HepG2 (cell line): Measurements from ENCODE around the gene SIGLEC10. TPM values are rescaled to one million over a fixed set of nuclear protein-coding genes. Genes with fewer than 3 reads are reported as not detected.

Experiments
- GPN1 ChIP-seq: sonication (generic); formaldehyde crosslinking; IDR thresholded peaks from 2 replicates; pipeline ENCODE4 v1.5.1; 2020; ENCODE audit warnings: missing genetic modification reagents, borderline replicate concordance
- HCFC1 ChIP-seq: fragments of 150-350 bp; IDR thresholded peaks from 2 replicates; pipeline ENCODE4 v1.6.1; 2014; ENCODE audit warnings: low read depth, low read length
- HIVEP1 ChIP-seq: sonication (generic); formaldehyde crosslinking; IDR thresholded peaks from 2 replicates; pipeline ENCODE4 v1.4.0; 2020; ENCODE audit warnings: mild to moderate bottlenecking, missing genetic modification reagents
- RERE ChIP-seq: IDR thresholded peaks from 2 replicates; pipeline ENCODE4 v1.6.1; 2016; ENCODE audit warnings: low read depth, missing genetic modification reagents, missing compliant biosample characterization
- RXRA ChIP-seq: sonication (generic); formaldehyde crosslinking; IDR thresholded peaks from 2 replicates; pipeline ENCODE4 v1.5.1; 2020; ENCODE audit warnings: missing genetic modification reagents
- TCF12 ChIP-seq, 2 experiments: fragments of 450-650 bp in 1 of 2; sonication (generic) in 1 of 2; formaldehyde crosslinking in 1 of 2; IDR thresholded peaks; 2 replicates each; pipeline versions ENCODE4 v1.6.1 to v1.8.0; 2017 to 2022; ENCODE audit warnings: antibody characterized with exemption in 1 of 2, mild to moderate bottlenecking in 1 of 2, missing genetic modification reagents in 1 of 2, moderate library complexity in 1 of 2
- TRAFD1 ChIP-seq: sonication (generic); formaldehyde crosslinking; IDR thresholded peaks from 2 replicates; pipeline ENCODE4 v1.5.1; 2020; ENCODE audit warnings: missing genetic modification reagents, mild to moderate bottlenecking, borderline replicate concordance
- TRIM24 ChIP-seq: sonication (generic); formaldehyde crosslinking; IDR thresholded peaks from 2 replicates; pipeline ENCODE4 v1.8.0; 2022; ENCODE audit warnings: mild to moderate bottlenecking, missing genetic modification reagents
- ZFAT ChIP-seq: sonication (generic); formaldehyde crosslinking; conservative IDR thresholded peaks from 2 replicates; pipeline ENCODE4 v1.8.1; 2023; ENCODE audit warnings: missing genetic modification reagents, inconsistent platforms
- ZNF12 ChIP-seq: sonication (generic); formaldehyde crosslinking; IDR thresholded peaks from 2 replicates; pipeline ENCODE4 v1.5.0; 2020; ENCODE audit warnings: missing genetic modification reagents
- ZNF160 ChIP-seq: sonication (generic); formaldehyde crosslinking; IDR thresholded peaks from 2 replicates; pipeline ENCODE4 v1.8.0; 2022; ENCODE audit warnings: mild to moderate bottlenecking, inconsistent platforms, missing genetic modification reagents
- ZNF34 ChIP-seq: sonication (generic); formaldehyde crosslinking; IDR thresholded peaks from 2 replicates; pipeline ENCODE4 v1.4.0; 2020; ENCODE audit warnings: mild to moderate bottlenecking, missing genetic modification reagents, borderline replicate concordance
- ZNF687 ChIP-seq: sonication (generic); formaldehyde crosslinking; IDR thresholded peaks from 2 replicates; pipeline ENCODE4 v1.5.1; 2020; ENCODE audit warnings: mild to moderate bottlenecking, missing genetic modification reagents, moderate library complexity
- ZNF724P ChIP-seq: sonication (generic); formaldehyde crosslinking; IDR thresholded peaks from 2 replicates; pipeline ENCODE4 v1.8.0; 2022; ENCODE audit warnings: missing genetic modification reagents, borderline replicate concordance
- ZNF740 ChIP-seq: sonication (generic); formaldehyde crosslinking; IDR thresholded peaks from 2 replicates; pipeline ENCODE4 v1.4.0; 2020; ENCODE audit warnings: missing genetic modification reagents
- ZNF761 ChIP-seq: sonication (generic); formaldehyde crosslinking; conservative IDR thresholded peaks from 2 replicates; pipeline ENCODE4 v1.4.0; 2020; ENCODE audit warnings: mild to moderate bottlenecking, missing genetic modification reagents
- ZNF879 ChIP-seq: sonication (generic); formaldehyde crosslinking; IDR thresholded peaks from 2 replicates; pipeline ENCODE4 v1.8.1; 2023; ENCODE audit warnings: missing genetic modification reagents
- polyA plus RNA-seq, 8 experiments: library from polyadenylated mRNA; depleted of rRNA in 3 of 8; stranded (reverse) in 7 of 8; unstranded in 1 of 8; fragments of >200 nt; fragmentation: Illumina TruSeq in 4 of 8; extraction: Trizol in 4 of 8; gene quantifications; 2 replicates each; pipeline versions ENCODE4 v1.2.1 to v1.2.3, GENCODE V29; 2011 to 2016; ENCODE audit warnings: low read depth in 4 of 8, missing spikeins in 1 of 8, mixed read lengths in 1 of 8; ENCODE audit not compliant: insufficient read depth in 1 of 8
- total RNA-seq, 5 experiments: library from RNA; depleted of rRNA; stranded (reverse); fragments of >200 nt; fragmentation: Illumina TruSeq; extraction: Trizol; gene quantifications; 2 replicates each; pipeline ENCODE4 v1.2.3, GENCODE V29; 2016; ENCODE audit warnings: low read depth in 1 of 5

SIGLEC10 gene
- total and polyA plus RNA-seq, 2 of the 13 experiments (the other 11 are each of a cell fraction or from before 2014, with no cell fraction given), result not detected

- TF ChIP-seq ZNF687 (CRISPR knock-in tag) (peak; percentile 92), RERE (CRISPR knock-in tag) (no peak), ZNF879 (CRISPR knock-in tag) (no peak), ZNF34 (CRISPR knock-in tag) (no peak), GPN1 (CRISPR knock-in tag) (no peak), HCFC1 (no peak), HIVEP1 (CRISPR knock-in tag) (no peak), ZNF160 (CRISPR knock-in tag) (no peak), TCF12 (IDR thresholded peaks at IDR 0.05) (no peak), TCF12 (CRISPR knock-in tag; IDR thresholded peaks at IDR 0.05) (no peak), TRAFD1 (CRISPR knock-in tag) (no peak), ZFAT (CRISPR knock-in tag) (no peak), ZNF724P (CRISPR knock-in tag) (no peak), ZNF740 (CRISPR knock-in tag) (no peak), RXRA (CRISPR knock-in tag) (peak; percentile 52; the same call in 1 of the 2 replicates), ZNF12 (CRISPR knock-in tag) (no peak), TRIM24 (CRISPR knock-in tag) (no peak), ZNF761 (CRISPR knock-in tag) (no peak)
Measured at GRCh38 chr19:51364200-51365106, 53.0 kb downstream of the SIGLEC10 start (continued).
